GM23248 (cell line): ENCODE measurements around the gene TPST1. TPM values are rescaled to one million over a fixed set of nuclear protein-coding genes. Genes with fewer than 3 reads are reported as not detected.

Experiments used
- DNase-seq: peaks from one replicate; pipeline ENCODE4 v3.0.0-alpha.2; 2015
- H2AFZ ChIP-seq: fragments of 200-600 bp; sonication (generic); 2 replicates; pipeline ENCODE4 v1.6.1; 2016; ENCODE audit warnings: antibody characterized with exemption
- H3F3A ChIP-seq: fragments of 200-600 bp; sonication (generic); 2 replicates; pipeline ENCODE4 v1.6.1; 2016; ENCODE audit warnings: mild to moderate bottlenecking, antibody characterized with exemption, mixed run types; ENCODE audit not compliant: insufficient read depth
- H3K27ac ChIP-seq: fragments of 200-600 bp; sonication (generic); 2 replicates; pipeline ENCODE4 v1.5.1; 2016; ENCODE audit warnings: mild to moderate bottlenecking
- H3K27me3 ChIP-seq: fragments of 200-600 bp; sonication (generic); replicated peaks from 2 replicates; pipeline ENCODE4 v1.6.1; 2016; ENCODE audit warnings: mild to moderate bottlenecking; ENCODE audit not compliant: insufficient read depth
- H3K36me3 ChIP-seq: fragments of 200-600 bp; sonication (generic); 2 replicates; pipeline ENCODE4 v1.6.1; 2016; ENCODE audit warnings: low read depth, mild to moderate bottlenecking
- H3K4me1 ChIP-seq: fragments of 200-600 bp; sonication (generic); 2 replicates; pipeline ENCODE4 v1.6.1; 2016; ENCODE audit warnings: mild to moderate bottlenecking; ENCODE audit not compliant: insufficient read depth
- H3K4me2 ChIP-seq: fragments of 200-600 bp; sonication (generic); one replicate; pipeline ENCODE4 v1.6.1; 2016; ENCODE audit warnings: mild to moderate bottlenecking; ENCODE audit not compliant: unreplicated experiment
- H3K4me3 ChIP-seq: fragments of 200-600 bp; sonication (generic); 2 replicates; pipeline ENCODE4 v1.5.1; 2016; ENCODE audit warnings: mild to moderate bottlenecking
- H3K79me2 ChIP-seq: fragments of 200-600 bp; sonication (generic); 2 replicates; pipeline ENCODE4 v1.6.1; 2016; ENCODE audit warnings: mild to moderate bottlenecking; ENCODE audit not compliant: insufficient read depth
- H3K9ac ChIP-seq: fragments of 200-600 bp; sonication (generic); 2 replicates; pipeline ENCODE4 v1.6.1; 2016; ENCODE audit warnings: mild to moderate bottlenecking
- H3K9me2 ChIP-seq: fragments of 200-600 bp; sonication (generic); 2 replicates; pipeline ENCODE4 v1.6.1; 2016; ENCODE audit warnings: mixed run types, mild to moderate bottlenecking, moderate library complexity; ENCODE audit not compliant: insufficient read depth
- H3K9me3 ChIP-seq: fragments of 200-600 bp; sonication (generic); one replicate; pipeline ENCODE4 v1.6.1; 2017; ENCODE audit warnings: low read depth
- H4K20me1 ChIP-seq: fragments of 200-600 bp; sonication (generic); 2 replicates; pipeline ENCODE4 v1.6.0; 2016; ENCODE audit not compliant: insufficient read depth
- EZH2 ChIP-seq: fragments of 200-600 bp; sonication (generic); IDR thresholded peaks from 2 replicates; pipeline ENCODE4 v1.6.1; 2018; ENCODE audit warnings: antibody characterized with exemption, mild to moderate bottlenecking; ENCODE audit not compliant: insufficient read depth, poor library complexity, severe bottlenecking
- EZH2phosphoT487 ChIP-seq: fragments of 200-600 bp; sonication (generic); IDR thresholded peaks from 2 replicates; pipeline ENCODE4 v1.6.1; 2018; ENCODE audit warnings: antibody characterized with exemption, moderate library complexity, mild to moderate bottlenecking, low read depth; ENCODE audit not compliant: insufficient read depth
- WGBS, 2 experiments: methylation state at CpG; one replicate each; pipeline ENCODE4 v1.1.6; 2015 to 2017; ENCODE audit warnings: low lambda C conversion rate in 2 of 2, low coverage in 1 of 2; ENCODE audit errors: missing lambda C conversion rate in 2 of 2; 5-methylcytosine and 5-hydroxymethylcytosine counted together
- in situ Hi-C: fragments of 300-500 bp; cut with MboI; formaldehyde crosslinking; loops from 2 replicates; pipeline ENCODE4 v1.15.0; 2020
- polyA plus RNA-seq: library from polyadenylated mRNA; unstranded; fragments of >200 nt; fragmentation: Nextera tagmentation; extraction: Ambion mirVana; gene quantifications from 2 replicates; pipeline ENCODE4 v1.2.1, GENCODE V29; 2016
- total RNA-seq: library from RNA; depleted of rRNA; stranded (reverse); fragments of >200 nt; shearing (Covaris generic); gene quantifications from 2 replicates; pipeline ENCODE4 v1.2.3, GENCODE V29; 2014

The TPST1 gene
- total and polyA plus RNA-seq, 2 experiments from 2014 or later = 54.1 to 57.0 TPM

DNA sequence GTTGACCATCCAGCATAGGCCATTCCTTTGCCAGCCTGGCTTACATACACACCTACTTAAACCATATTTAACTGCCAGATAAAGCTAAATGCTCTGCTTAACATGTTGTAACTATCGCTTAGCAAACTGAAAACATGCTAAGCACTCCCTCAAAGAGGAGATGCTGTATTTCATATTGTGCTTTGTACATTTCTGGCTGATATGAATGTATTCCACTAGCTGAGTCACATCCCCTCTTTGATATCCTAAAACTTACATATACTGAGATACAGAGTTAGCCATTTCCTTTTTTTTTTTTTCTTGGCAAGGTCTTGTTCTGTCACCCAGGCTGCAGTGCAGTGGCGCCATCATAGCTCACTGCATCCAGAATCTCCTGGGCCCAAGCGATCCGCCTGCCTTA, 99.4 kb downstream of the TPST1 start:
- Histone ChIP-seq H3K9me2 (no peaks in the 10 kb centered on the region), H3K27me3 (no peaks in the 10 kb centered on the region), H3F3A (peaks cover 7% of the 10 kb centered on the region), H3K4me2 (no peak overlapping the region), H3K36me3 (no peaks in the 10 kb centered on the region), H3K4me3 (no peak overlapping the region), H3K4me1 (0 out of 2 replicates have a peak, but pooled peaks cover 10% of the 10 kb centered on the region), H3K27ac (no peak overlapping the region), H3K9ac (no peak overlapping the region), H2AFZ (no peak overlapping the region), H3K9me3 (no peaks in the 10 kb centered on the region), H3K79me2 (peaks cover 99% of the 10 kb centered on the region), H4K20me1 (no peaks in the 10 kb centered on the region)
- 96 to 100% methylated on average over 4 of the region's 4 CpGs for WGBS, 2 experiments
- TF ChIP-seq EZH2 = no peak
- no peak for TF ChIP-seq EZH2phosphoT487
- in situ Hi-C loops = no loop called here
- DNase-seq = no peak

DNA sequence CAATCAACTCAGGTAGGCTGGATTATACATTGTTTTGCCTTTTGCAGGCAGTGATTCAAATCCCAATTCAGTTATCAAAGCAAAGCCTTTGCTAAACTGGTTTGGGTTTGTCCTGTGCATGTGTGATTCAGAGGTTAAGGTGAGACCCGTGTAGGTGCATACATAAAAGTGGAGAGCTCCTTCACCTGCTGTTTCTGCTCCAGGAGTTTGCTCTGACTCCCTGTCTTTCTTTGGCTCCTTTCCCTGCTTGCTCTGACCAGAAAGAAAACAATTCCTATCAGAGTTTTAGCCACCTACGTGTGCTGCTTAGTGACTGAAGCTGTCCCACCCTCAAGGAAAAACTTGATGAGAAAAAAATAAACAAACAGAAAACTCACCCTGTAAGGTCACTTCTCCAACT, 101.1 kb downstream of the TPST1 start:
- Histone ChIP-seq H3K27ac (no peak overlapping the region), H3F3A (peaks cover 7% of the 10 kb centered on the region), H3K9me2 (no peaks in the 10 kb centered on the region), H4K20me1 (no peaks in the 10 kb centered on the region), H3K4me3 (no peak overlapping the region), H3K27me3 (no peaks in the 10 kb centered on the region), H2AFZ (no peak overlapping the region), H3K9ac (no peak overlapping the region), H3K79me2 (peaks cover 99% of the 10 kb centered on the region), H3K9me3 (no peaks in the 10 kb centered on the region), H3K4me1 (0 out of 2 replicates have a peak, but pooled peaks cover 10% of the 10 kb centered on the region), H3K36me3 (no peaks in the 10 kb centered on the region), H3K4me2 (no peak overlapping the region)
- TF ChIP-seq EZH2 (no peak), EZH2phosphoT487 (no peak)
- 55 to 77% methylated on average over 2 of the region's 2 CpGs for WGBS, 2 experiments
- DNase-seq = no peak
- in situ Hi-C loops = no loop called here

DNA sequence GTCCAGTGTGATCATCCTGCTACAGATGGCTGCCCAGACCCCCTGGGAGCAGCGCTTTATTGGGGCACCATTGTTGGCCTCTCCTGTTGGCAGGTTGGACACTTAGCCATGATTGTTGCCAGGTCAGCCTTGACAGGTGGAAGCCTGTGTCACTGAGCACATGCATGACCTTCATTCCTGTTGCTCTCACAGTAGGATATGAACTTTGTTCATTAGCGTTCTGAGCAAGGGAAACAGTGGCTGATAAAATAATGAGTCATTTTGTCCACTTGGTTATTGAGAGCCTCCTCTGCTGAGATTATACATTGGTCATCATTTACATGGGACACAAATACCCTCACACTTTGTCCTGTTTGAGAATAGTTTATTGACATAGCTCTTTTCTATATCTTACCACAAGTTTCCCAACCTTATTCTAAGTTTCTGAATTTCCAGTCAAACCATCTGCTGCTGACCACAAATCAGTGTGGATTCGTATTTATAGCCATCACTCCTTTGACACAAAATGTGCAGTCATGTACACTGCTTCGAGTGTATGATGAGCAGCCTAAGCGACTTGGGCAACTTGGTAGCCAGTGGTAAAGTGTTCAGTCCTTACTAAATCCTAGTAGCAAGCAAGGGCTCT, 102.6 kb downstream of the TPST1 start:
- H3K4me3 ChIP-seq = no peak overlapping the region
- H3K9me2 ChIP-seq = no peaks in the 10 kb centered on the region
- H2AFZ ChIP-seq = no peak overlapping the region
- H3F3A ChIP-seq = peaks cover 7% of the 10 kb centered on the region
- H3K4me1 ChIP-seq = 0 out of 2 replicates have a peak, but pooled peaks cover 10% of the 10 kb centered on the region
- in situ Hi-C loops = no loop called here
- H3K27me3 ChIP-seq = no peaks in the 10 kb centered on the region
- WGBS, 2 experiments = 79% methylated on average over 5 of the region's 5 CpGs
- peak; percentile 48 for DNase-seq
- H3K9me3 ChIP-seq = no peaks in the 10 kb centered on the region
- TF ChIP-seq EZH2 (no peak), EZH2phosphoT487 (no peak)
- H3K27ac ChIP-seq = no peak overlapping the region
- peaks cover 3% of the 10 kb centered on the region; the same call in 1 of the 2 replicates for H3K36me3 ChIP-seq
- H4K20me1 ChIP-seq = no peaks in the 10 kb centered on the region
- peaks cover 99% of the 10 kb centered on the region for H3K79me2 ChIP-seq
- H3K4me2 ChIP-seq = no peak overlapping the region
- H3K9ac ChIP-seq = no peak overlapping the region

DNA sequence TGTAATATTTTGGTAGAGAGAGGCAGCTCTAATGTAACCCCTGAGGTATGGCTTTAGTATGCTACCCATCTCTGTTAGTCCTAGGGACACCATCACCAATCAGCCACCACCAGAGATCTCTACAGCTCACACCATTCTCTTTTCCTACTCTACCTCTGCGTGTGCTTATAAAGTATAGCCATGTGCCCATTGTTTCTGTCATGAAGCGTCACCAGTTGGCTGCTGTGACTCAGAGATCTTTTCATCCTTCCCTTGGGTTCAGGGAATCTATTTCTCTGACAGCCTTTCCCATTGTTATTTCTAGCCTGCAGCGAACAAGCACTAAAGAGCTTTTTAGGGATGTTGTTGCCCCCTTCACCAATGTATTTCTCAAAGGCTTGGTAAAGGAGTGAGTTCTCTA, 103.3 kb downstream of the TPST1 start:
- in situ Hi-C loops = no loop called here
- Histone ChIP-seq H3K4me3 (no peak overlapping the region), H3K9ac (no peak overlapping the region), H3K36me3 (peaks cover 3% of the 10 kb centered on the region; the same call in 1 of the 2 replicates), H3K79me2 (peaks cover 99% of the 10 kb centered on the region), H4K20me1 (no peaks in the 10 kb centered on the region), H3K4me1 (0 out of 2 replicates have a peak, but pooled peaks cover 10% of the 10 kb centered on the region), H3F3A (peaks cover 7% of the 10 kb centered on the region), H3K27ac (no peak overlapping the region), H3K27me3 (no peaks in the 10 kb centered on the region), H2AFZ (no peak overlapping the region), H3K9me2 (no peaks in the 10 kb centered on the region), H3K9me3 (no peaks in the 10 kb centered on the region), H3K4me2 (no peak overlapping the region)
- whole genome bisulfite sequencing, 2 experiments = 97 to 99% methylated on average over 3 of the region's 3 CpGs
- TF ChIP-seq EZH2phosphoT487 (no peak), EZH2 (no peak)
- no peak for DNase-seq

DNA sequence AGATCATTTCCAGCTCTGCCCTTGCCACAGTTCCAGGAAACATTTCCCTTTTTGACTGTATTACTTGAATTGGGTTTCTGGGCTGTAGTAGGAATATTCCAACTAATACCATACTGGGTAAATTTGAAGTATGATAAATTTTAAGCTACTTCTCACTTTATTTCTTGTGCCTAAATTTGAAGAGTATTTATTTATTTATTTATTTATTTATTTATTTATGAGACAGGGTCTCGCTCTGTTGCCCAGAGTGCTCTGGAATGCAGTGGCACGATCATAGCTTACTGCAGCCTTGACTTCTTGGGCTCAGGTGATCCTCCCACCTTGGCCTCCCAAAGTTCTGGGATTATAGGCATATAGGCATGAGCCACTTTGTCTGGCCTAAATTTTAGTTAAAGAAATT, 105.5 kb downstream of the TPST1 start:
- Histone ChIP-seq H3K9me2 (no peaks in the 10 kb centered on the region), H3K27me3 (no peaks in the 10 kb centered on the region), H2AFZ (no peak overlapping the region), H3K4me1 (0 out of 2 replicates have a peak, but pooled peaks cover 7% of the 10 kb centered on the region), H3F3A (peaks cover 7% of the 10 kb centered on the region), H3K4me2 (no peak overlapping the region), H3K27ac (no peak overlapping the region), H4K20me1 (no peaks in the 10 kb centered on the region), H3K9me3 (no peaks in the 10 kb centered on the region), H3K9ac (no peak overlapping the region), H3K79me2 (peaks cover 99% of the 10 kb centered on the region), H3K4me3 (no peak overlapping the region), H3K36me3 (peaks cover 3% of the 10 kb centered on the region; the same call in 1 of the 2 replicates)
- 98 to 100% methylated on average over 2 of the region's 2 CpGs for WGBS, 2 experiments
- in situ Hi-C loops = no loop called here
- TF ChIP-seq EZH2 = no peak
- DNase-seq = no peak
